NCI-H128 (cell line): ENCODE results near the gene TP53.
A peak's percentile ranks its signal among the peaks of the same experiment; 100 is the strongest.

ENCODE experiments used
- DNase-seq: peaks from one replicate; lab custom pipeline; 2025; ENCODE audit not compliant: unreplicated experiment; lab: John Stamatoyannopoulos, UW

Gene TP53

DNA sequence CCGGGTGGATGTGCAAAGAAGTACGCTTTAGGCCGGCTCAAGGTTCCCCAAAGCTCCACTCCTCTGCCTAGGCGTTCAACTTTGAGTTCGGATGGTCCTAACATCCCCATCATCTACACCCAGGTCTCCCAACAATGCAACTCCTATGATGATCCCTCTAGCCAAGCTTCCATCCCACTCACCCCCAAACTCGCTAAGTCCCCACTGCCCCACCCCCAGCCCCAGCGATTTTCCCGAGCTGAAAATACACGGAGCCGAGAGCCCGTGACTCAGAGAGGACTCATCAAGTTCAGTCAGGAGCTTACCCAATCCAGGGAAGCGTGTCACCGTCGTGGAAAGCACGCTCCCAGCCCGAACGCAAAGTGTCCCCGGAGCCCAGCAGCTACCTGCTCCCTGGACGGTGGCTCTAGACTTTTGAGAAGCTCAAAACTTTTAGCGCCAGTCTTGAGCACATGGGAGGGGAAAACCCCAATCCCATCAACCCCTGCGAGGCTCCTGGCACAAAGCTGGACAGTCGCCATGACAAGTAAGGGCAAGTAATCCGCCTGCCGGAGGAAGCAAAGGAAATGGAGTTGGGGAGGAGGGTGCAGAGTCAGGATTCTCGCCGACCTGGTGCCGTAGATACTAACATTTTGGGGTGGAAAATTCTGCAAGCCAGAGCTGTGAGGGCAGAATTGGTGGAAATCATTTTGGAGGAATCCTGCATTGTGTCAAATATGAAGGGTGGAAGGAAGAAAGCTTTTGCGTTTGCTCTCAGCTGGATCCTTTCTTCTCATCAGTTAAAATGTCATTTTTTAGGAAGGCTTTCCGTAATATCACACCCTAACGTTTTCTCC is at the start of gene TP53:
TP53 (minus strand) TSS at position 419 of the 836 bp plus-strand sequence. CDS start 10,896 bp downstream, outside the sequence.
- peak; percentile 47 for DNase-seq

DNA sequence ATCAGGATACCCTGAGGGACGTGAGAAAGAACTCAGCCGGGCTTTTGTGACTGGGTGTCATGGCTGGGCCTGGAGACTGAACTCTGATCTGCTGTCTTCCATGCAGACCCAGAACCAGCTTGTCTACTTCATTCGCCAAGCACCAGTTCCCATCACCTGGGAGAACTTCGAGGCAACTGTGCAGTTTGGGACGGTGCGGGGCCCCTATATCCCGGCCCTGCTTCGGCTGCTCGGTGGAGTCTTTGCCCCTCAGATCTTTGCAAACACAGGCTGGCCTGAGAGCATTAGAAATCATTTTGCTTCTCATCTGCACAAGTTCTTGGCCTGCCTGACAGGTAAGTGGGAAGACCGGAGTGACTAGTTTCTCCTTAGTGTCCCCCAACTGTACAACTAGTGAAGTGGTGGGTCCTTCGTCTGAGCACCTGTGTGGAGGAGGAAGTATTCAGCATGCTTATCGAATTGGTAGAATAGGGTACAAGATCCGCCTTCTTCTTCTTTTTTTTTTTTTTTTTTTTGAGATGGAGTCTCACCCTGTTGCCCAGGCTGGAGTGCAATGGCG is 45.8 kb upstream of the TP53 start:
- DNase-seq = no peak

DNA sequence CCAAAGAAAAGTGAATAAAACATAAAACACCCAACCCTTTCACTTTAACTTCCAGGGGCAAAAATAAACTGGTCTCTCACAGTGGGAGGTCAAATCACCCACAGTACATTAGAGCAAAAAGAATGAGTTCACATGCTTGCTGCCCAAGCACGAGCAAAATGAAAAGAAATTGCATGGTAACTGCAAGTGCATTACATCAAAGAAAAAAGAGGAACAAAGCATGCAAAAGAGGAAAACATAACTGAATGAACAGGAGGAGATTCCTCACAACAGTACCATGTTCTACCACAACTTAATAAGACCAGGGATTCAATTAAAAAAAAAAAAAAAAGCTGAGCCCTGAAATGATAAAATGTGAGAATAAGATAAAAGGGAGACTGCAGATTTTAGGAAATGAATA is 42.5 kb upstream of the TP53 start:
- DNase-seq = no peak

DNA sequence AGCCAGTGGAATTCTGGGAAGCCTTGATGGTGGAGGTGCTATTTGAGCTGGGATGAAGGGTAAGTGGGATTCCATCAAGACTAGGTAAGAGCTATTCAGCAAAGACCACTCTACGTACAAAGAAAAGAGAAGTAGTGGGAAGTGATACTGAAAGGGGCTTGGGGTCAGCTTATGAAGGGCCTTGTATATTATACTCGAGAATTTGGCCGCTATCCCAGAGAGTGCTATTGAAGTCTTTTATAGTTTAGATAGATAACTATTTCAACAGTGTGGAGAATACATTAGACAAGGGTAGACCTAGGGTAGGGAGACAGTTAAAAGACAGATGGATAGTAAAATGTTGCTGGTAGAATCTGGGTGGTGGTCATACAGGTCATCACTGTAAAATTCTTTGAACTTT is 40.6 kb upstream of the TP53 start:
- no peak for DNase-seq

DNA sequence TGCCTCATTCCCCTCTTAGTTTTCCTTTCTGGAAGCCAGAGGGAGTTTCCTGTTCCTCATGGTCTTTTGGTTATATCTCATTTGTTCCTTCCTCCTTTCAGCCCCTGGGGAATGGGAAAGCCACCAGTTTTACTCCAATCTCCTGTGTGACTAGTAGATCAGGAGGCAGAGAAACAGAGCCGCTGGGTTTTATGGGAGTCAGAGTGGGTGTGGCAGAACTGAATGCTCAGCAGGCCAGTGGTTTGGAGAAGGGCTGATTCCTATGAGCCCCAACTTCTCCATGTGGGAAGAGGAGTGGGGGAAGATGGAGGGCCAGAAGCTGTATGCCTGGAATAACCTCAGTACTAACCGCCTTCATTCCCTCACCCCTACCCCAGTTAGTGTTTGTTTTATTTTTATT is 34.3 kb upstream of the TP53 start:
- no peak for DNase-seq

DNA sequence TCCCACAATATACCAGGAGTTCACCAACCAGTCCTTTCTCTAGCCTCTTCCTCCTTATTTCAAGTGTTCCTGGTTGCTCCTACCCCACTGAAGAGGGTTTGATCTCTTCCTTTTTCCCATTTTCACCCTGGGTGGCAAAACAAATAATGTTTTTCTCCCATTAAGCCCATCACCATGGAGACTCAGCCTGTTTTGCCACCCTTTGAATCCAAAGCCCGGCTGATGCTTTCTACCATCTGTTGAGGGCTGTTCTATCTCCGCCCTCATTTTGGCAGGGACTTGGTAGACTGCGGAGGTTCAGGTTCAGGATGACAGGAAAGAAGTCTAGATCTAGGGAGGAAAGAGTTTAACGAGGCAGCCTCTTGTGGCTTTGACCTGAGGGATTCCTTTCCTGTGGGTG is 32.8 kb upstream of the TP53 start:
- DNase-seq = no peak

DNA sequence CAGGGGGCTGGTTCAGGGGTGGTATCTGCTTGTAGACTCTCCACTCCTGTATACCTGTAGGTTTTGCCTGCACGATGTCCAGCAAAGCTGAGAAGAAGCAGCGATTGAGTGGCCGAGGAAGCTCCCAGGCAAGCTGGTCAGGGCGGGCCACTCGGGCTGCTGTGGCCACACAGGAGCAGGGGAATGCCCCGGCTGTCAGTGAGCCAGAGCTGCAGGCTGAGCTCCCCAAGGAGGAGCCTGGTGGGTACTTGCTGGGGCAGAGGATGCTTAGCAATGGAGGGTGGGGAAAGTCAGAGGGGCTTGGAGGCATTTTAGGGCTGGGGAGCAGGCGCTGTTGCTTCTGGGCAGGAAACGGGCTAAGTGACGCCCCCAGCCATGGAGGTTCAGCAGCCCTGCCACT is 32.4 kb upstream of the TP53 start:
- DNase-seq = no peak

DNA sequence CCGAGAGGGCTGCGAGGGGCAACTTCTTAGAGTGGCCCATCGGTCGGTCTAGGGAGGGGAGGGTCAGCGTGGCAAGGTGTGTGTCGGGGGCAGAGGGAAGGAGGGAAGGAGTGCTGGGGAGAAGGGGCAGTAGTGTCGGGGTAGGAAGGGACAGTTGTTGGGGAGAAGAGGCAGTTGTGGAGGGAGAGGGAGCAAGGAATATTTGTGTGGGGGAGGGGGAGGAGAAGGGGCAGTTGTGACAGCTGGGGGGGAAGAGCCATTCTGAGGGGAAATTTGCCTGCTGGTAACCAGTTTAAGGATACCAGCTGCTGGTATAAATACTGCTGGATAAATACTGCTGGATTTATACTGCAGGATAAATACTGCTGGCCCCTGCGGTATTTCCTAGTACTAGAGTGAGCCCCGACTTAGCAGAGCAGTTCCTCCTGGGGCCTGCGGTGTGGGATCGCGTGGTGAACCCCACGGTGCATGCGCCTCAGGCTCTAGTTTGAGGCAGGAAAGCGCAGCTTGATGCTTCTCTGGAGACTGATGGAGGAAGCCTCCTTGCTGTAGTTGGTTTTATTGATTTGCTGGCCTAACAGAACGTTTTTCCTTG is 30.6 kb upstream of the TP53 start:
- DNase-seq = no peak

DNA sequence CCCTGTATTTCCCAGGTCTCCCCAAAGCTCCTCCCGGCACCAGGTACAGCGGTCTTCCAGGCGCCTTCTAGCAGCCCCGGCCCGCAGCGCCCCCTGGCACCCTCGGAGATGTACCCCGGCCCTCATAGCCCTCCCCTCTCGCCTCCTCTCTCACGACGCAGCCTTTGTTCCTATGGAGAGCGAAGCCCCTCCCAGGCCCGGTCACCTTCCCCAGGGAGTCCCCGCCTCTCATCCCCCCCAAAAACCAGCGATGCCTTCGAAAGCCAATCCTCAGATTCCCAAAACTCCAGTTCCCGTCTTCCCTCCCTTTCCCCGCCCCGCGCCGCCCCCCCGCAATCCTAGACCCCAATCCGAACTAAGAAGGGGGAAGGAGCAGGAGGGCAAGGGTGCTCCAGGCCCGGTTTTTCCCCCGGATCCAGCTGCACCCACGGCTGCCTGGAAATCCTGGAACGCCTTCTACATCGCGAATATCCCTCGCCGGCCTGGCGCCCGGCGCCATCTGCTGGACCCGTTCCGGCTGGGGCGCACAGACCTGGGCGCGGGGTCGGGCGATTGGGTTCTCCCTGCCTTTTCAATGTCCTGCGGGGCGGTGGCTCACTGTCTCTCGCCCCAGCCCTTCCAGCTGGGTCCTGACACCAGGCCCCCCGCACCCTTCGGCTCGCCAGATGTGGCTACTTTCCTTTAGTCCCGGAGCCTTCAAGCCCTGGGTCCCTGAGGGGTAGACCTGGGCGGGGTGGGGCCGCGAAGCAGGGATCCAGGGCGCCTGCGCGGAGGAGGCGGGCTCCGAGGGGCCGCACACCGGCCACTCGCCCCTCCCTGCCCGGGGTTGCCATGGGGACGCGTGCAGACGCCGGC is 29.8 kb upstream of the TP53 start, which contains the start of gene DNAH2:
DNAH2 (plus strand) TSS at position 844 of the 855 bp plus-strand sequence. CDS start 1,991 bp downstream, outside the sequence.
- peak; percentile 88 for DNase-seq

DNA sequence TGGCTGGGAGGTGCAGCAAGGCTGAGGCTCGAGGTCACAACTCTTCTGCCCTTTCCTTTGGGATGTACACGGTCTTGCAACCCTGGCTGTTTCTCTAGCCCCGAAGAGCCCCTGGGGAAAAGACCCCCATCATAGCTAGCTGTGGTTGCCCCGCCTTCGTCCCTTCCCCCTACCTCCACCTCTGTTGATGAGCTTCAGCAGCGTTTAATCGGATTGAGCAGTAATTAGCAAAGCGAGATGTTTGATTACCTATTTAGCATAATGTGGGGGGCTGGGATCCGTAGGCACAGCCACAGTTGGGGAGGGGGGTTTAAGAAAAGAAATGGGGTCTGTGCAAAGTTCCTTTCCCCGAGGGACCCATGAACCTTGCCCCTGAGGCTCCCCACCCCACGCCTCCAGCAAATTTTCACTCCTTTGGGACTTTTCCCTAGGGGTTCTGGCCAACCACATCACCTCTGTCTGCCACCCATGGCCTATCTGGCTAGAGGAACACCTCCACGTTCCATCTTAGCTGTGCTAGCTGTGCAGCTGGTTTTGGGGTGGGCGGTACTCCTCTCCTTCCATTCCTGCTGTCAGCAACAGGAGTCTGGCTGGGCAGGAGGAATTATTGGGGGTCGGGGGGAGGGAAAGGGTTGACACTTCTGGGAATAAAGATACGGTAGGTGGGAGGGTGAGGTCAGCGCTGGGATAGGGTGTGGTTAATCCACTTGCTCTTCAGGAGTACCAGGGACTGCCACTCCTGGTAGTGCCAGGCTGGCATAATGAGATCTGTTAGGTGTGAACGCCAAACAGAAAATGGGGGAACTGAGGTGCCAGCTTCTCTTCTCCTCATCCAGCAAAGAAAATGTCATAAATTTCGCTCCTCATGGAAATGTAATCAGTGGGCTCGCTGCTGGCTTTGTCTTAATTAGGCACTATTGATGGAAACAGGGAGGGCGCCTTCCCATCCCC is 28.9 kb upstream of the TP53 start:
- DNase-seq = no peak

DNA sequence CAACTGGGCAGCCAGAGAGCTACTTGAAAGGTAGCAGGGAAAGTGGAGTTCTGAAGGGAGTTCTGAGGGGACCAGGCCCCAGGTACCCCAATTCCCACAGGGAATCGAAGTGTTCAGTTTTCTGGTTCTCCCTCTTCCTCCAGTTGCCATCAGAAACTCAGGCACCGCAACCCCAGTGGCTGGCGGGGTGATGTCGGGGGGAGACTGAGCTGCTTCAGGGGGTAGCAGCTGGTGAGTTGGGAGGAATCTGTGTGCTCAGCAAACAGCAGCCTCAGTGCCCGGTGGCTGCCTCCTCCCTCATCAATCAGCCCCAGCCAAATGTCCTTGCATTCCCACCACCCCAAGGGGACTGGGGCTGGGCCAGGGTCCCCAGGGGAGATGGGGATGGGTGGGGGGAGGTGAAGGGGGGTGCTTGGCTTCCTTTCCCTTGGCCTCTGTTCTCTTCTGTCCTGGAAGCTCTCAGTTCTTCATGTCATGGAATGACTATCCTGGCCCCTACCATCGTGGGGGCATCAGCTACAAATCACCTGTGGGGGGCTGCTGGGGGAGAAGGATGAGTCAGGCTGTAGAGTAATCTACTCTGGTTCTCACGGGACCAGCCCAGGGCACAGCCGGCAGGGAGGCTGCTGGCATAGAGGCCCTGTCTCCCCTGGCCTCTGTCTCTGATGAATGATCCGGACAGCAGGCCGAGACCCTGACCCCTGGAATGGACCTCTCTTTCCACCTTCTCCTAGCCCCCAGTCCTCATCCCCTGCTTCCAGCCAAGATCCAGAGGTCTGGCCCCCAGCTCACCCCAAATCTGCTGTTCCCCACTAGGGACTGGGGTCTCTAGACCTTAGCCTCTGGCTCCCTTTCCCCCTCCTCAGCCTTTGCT is 27.7 kb upstream of the TP53 start:
- no peak for DNase-seq

DNA sequence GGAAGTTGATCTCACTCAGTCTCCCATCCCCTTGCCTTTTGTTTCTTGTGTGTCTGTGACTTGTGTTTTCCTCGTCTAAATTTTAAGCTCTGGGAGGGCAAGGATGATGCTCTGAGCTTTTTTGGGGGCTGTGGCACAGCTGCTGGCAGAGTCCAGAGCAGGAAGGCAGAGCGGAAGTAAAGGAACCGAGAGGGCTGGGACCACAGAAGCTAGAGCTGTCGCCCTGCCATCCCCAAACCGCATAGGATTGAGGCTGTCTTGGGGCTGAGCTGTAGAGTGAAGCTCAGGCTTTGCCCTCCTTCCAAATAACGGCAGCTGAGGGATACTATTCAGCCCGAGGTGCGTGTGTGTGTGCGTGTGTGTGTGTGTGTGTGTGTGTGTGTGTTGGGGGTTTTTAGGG is 26.5 kb upstream of the TP53 start:
- DNase-seq = no peak

DNA sequence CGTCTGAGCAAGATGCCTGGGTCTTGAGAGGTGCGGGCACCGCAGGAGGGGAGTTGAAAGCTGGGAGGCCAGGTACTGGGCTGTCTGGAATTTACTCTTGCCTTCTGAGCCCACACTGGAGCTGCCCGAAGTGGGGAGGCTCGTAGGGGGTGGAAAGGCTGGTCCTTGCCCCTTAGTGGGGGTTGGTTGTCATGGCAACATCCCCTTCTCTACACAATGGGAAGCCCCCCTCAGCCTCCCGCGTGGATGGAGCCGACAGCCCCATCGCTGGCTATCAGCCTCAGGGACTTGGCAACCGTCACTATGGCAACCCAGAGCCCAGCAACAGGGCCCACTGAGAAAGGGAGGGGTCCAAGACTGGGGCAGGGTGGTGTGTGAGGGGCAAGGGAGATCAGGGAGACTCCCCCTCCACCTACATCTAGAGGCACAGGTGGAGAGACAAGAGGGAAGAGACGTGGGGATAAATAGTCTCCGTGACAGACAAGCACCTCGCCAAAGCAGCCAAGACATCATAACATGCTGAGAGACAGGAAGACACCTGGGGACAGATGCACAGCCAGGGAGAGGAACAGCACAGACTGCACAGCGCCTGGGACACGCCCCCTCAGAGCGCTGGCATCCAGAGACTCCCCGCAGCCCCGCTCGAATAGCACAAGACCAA is 25.0 kb upstream of the TP53 start:
- no peak for DNase-seq

DNA sequence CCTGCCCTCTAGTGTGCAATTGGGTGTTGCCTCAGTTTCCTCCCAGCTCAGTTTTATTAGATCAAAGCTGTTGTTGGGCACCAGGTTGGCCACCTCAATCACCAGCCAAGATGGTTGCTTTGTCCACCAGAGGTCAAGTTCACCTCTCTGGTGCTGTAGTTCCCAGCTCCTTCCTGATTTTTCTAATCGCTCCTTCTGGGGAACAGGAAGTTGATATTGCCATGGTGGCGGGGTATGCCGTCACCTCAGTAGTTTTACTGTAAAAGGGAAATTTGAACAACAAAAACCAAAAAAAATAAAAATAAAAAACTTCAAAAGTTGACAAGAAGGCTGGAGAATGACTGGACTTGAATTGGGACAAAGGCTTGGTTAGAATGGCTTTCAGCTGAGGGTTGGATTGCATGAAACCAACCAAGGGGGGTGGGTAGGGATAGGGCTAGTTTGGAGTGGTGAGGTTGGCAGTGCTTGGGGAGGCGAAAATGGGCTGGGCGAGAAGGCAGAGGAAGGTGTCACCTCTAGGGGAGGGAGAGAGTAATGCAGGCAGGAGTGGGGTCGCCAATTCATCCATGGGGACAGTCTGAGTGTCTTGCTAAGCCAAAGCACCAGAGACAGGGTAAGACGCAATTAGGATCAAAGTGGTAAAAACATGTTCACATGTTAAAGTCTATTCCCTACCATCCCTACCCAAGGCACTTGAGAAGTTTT is 23.9 kb upstream of the TP53 start:
- DNase-seq = no peak

DNA sequence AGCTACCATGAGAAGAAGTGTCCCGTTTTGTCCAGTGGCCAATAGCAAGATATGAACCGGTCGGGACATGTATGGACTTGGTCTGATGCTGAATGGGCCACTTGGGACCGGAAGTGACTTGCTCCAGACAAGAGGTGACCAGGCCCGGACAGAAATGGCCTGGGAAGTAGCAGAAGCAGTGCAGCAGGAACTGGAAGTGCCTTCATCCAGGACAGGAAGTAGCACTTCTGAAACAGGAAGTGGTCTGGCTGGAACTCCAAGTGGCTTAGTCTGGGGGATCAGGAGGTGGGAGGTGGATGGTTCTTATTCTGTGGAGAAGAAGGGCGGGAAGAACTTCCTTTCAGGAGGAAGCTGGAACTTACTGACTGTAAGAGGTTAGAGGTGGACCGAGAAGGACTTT is 23.0 kb upstream of the TP53 start:
- no peak for DNase-seq

DNA sequence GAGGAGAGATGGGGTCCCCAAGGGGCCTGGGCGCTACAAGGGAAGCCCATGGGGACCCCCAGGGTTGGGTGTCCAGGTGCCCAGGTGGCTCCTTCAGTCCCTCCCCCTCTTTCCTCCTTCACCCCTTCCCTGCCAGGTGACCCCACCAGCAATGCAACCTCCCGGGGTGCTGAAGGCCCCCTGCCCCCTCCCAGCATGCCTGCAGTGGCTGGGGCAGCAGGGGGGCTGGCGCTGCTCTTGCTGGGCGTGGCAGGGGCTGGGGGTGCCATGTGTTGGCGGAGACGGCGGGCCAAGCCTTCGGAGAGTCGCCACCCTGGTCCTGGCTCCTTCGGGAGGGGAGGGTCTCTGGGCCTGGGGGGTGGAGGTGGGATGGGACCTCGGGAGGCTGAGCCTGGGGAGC is 21.7 kb upstream of the TP53 start:
- no peak for DNase-seq

DNA sequence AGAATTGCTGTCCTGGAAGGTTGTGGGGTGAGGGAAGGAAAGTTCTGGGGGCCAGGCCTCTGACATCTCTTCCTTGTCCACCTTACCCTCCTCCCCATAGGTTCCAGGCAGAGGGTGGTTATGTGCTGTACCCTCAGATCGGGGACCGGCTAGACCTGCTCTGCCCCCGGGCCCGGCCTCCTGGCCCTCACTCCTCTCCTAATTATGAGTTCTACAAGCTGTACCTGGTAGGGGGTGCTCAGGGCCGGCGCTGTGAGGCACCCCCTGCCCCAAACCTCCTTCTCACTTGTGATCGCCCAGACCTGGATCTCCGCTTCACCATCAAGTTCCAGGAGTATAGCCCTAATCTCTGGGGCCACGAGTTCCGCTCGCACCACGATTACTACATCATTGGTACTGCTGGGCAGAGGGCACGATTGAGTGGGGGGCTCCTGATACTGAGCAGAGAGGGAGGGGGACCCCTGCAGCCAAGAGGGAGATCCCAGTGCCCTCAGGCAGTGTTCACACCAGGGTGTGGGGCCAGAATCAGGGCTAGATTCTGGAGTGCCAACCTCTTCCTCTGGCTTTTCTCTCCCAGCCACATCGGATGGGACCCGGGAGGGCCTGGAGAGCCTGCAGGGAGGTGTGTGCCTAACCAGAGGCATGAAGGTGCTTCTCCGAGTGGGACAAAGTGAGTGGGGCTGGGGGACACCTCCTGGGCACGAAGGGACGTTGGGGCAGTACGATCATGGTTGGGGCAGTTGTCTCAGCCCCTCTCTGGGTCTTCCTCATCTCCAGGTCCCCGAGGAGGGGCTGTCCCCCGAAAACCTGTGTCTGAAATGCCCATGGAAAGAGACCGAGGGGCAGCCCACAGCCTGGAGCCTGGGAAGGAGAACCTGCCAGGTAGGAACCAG is 20.8 kb upstream of the TP53 start:
- no peak for DNase-seq
